Motor neuron (in vitro differentiated cells): ENCODE measurements around the gene RFT1. TPM values are rescaled to one million over a fixed set of nuclear protein-coding genes. Genes with fewer than 3 reads are reported as not detected.
"Not testable (repeated sequence)": the region's sequence is repeated elsewhere in the genome, so short reads cannot be mapped to it uniquely, and the experiment has no call there.

ENCODE experiments used
- ATAC-seq, 8 experiments: fragments of 200-7000 bp; cut with Tn5 transposase; replicated peaks in 6 of 8; 2 replicates each; pipeline ENCODE4 v1.8.0; 2021; ENCODE audit warnings: mild to moderate bottlenecking in 8 of 8, moderate library complexity in 8 of 8
- H3K27ac ChIP-seq, 2 donors: fragments of 250-450 bp; sonication (Bioruptor Pico); 2 replicates each; pipeline ENCODE4 v1.9.0; 2021; ENCODE audit warnings: antibody characterized with exemption in 2 of 2, mild to moderate bottlenecking in 2 of 2, moderate library complexity in 1 of 2
- H3K4me1 ChIP-seq, 2 donors: fragments of 250-450 bp; sonication (Bioruptor Pico); replicated peaks in 1 of 2; 2 replicates each; pipeline ENCODE4 v1.6.1; 2021; ENCODE audit warnings: antibody characterized with exemption in 2 of 2, mild to moderate bottlenecking in 2 of 2, moderate library complexity in 1 of 2
- H3K4me3 ChIP-seq, 5 donors: fragments of 250-450 bp; sonication (Bioruptor Pico); 2 replicates each; pipeline ENCODE4 v1.9.0; 2021; ENCODE audit warnings: antibody characterized with exemption in 5 of 5, mild to moderate bottlenecking in 5 of 5, moderate library complexity in 4 of 5
- WGBS, 10 experiments: fragments of 450-650 bp; shearing (Covaris generic); methylation state at CpG; one replicate each; pipeline ENCODE4 v1.0.0; 2022; 5-methylcytosine and 5-hydroxymethylcytosine counted together
- in situ Hi-C, 9 experiments: fragments of 400-800 bp; cut with MboI; loops; one replicate each; pipeline ENCODE4 v1.15.0; 2021; ENCODE audit warnings: low sequenced_read_pairs in 9 of 9, low pct_unique_long_range_greater_than_20kb in 2 of 9; ENCODE audit not compliant: unreplicated experiment in 9 of 9
- total RNA-seq, 8 experiments: library from RNA; unstranded; fragments of 300-600 nt; gene quantifications; 2 replicates each; pipeline versions ENCODE4 v1.2.3 to v1.2.4, GENCODE V29; 2022

Gene RFT1
- total RNA-seq, 8 experiments from 2014 or later: 6.7 to 26.6 (median 10.0) TPM

- ATAC-seq: no peak
- Histone ChIP-seq H3K4me1 (peaks cover 13 to 16% of the 10 kb centered on the region in 2 donors), H3K27ac (no peak overlapping the region), H3K4me3 (no peak overlapping the region)
- WGBS, 10 experiments: 20 to 100% (median 93%) methylated on average over 1 to 4 of the region's 5 CpGs; no CpG with 5 or more reads in 4 of the 10 experiments
- in situ Hi-C loops: no loop called here
These were observed 21.2 kb upstream of the RFT1 start for GRCh38 chr3:53151465-53151864.

- WGBS, 10 experiments: 24 to 100% (median 91%) methylated on average over 1 to 7 of the region's 9 CpGs; no CpG with 5 or more reads in 3 of the 10 experiments
- H3K4me1 ChIP-seq: peaks cover 15% of the 10 kb centered on the region in 2 donors
- ATAC-seq, H3K27ac ChIP-seq, in situ Hi-C loops, H3K4me3 ChIP-seq: not testable (repeated sequence)
These were observed 20.8 kb upstream of the RFT1 start for GRCh38 chr3:53151086-53151438.

- in situ Hi-C loops: no loop called here
- H3K4me1 ChIP-seq: peaks cover 10% of the 10 kb centered on the region in 2 donors
- no peak overlapping the region for H3K4me3 ChIP-seq
- H3K27ac ChIP-seq: no peak overlapping the region
- WGBS, 10 experiments: 40 to 92% (median 75%) methylated on average over 1 to 6 of the region's 7 CpGs; no CpG with 5 or more reads in 2 of the 10 experiments
- ATAC-seq: no peak
These were observed 20.2 kb upstream of the RFT1 start for GRCh38 chr3:53150247-53151085.

- in situ Hi-C loops: no loop called here
- Histone ChIP-seq H3K4me1 (peaks cover 10% of the 10 kb centered on the region in 2 donors), H3K4me3 (no peak overlapping the region), H3K27ac (no peak overlapping the region)
- 33 to 100% (median 50%) methylated on average over 1 of the region's 4 CpGs; no CpG with 5 or more reads in 7 of the 10 experiments for WGBS, 10 experiments
- ATAC-seq: no peak
These were observed 19.5 kb upstream of the RFT1 start for GRCh38 chr3:53149699-53150098.

- WGBS, 10 experiments: 40 to 93% (median 57%) methylated on average over 1 to 7 of the region's 13 CpGs; no CpG with 5 or more reads in 3 of the 10 experiments
- H3K4me1 ChIP-seq: peaks cover 10% of the 10 kb centered on the region in 2 donors
- in situ Hi-C loops: no loop called here
- ATAC-seq: no peak
- H3K27ac ChIP-seq: no peak overlapping the region
- no peak overlapping the region for H3K4me3 ChIP-seq
These were observed 18.9 kb upstream of the RFT1 start for GRCh38 chr3:53149006-53149690.

GRCh38 chr3:53147903-53148400, 17.7 kb upstream of the RFT1 start:
- WGBS, 10 experiments: 80 to 100% methylated on average over 1 of the region's 2 CpGs; no CpG with 5 or more reads in 8 of the 10 experiments
- no peak for ATAC-seq
- in situ Hi-C loops: no loop called here
- Histone ChIP-seq H3K4me1 (peaks cover 10% of the 10 kb centered on the region in 2 donors), H3K27ac (no peak overlapping the region), H3K4me3 (no peak overlapping the region)

GRCh38 chr3:53147151-53147902, 17.1 kb upstream of the RFT1 start:
- WGBS, 10 experiments: 66 to 90% (median 80%) methylated on average over 2 to 6 of the region's 11 CpGs; no CpG with 5 or more reads in 3 of the 10 experiments
- no peak for ATAC-seq
- Histone ChIP-seq H3K4me1 (peaks cover 10% of the 10 kb centered on the region in 2 donors), H3K4me3 (no peak overlapping the region), H3K27ac (no peak overlapping the region)
- in situ Hi-C loops: no loop called here

GRCh38 chr3:53146319-53146891, 16.2 kb upstream of the RFT1 start:
- WGBS, 10 experiments: 17 to 100% (median 50%) methylated on average over 1 to 3 of the region's 7 CpGs; no CpG with 5 or more reads in 5 of the 10 experiments
- in situ Hi-C loops: no loop called here
- H3K4me1 ChIP-seq: peaks cover 10% of the 10 kb centered on the region in 2 donors
- H3K4me3 ChIP-seq: no peak overlapping the region
- ATAC-seq: peak in 4 of 8 experiments; percentile 13 to 69 (median 42)
- no peak overlapping the region for H3K27ac ChIP-seq

GRCh38 chr3:53145713-53146080, 15.5 kb upstream of the RFT1 start:
- Histone ChIP-seq H3K4me1 (peaks cover 10% of the 10 kb centered on the region in 2 donors), H3K27ac (no peak overlapping the region), H3K4me3 (no peak overlapping the region)
- in situ Hi-C loops: no loop called here
- no peak for ATAC-seq
- WGBS, 10 experiments: 44 to 100% (median 62%) methylated on average over 1 to 3 of the region's 3 CpGs; no CpG with 5 or more reads in 4 of the 10 experiments

GRCh38 chr3:53144862-53145712, 14.9 kb upstream of the RFT1 start:
- H3K4me1 ChIP-seq: peaks cover 10% of the 10 kb centered on the region in 2 donors
- 20 to 100% (median 76%) methylated on average over 1 to 7 of the region's 11 CpGs; no CpG with 5 or more reads in 1 of the 10 experiments for WGBS, 10 experiments
- ATAC-seq: peak in 3 of 8 experiments; percentile 61 to 80 (median 71)
- H3K27ac ChIP-seq: no peak overlapping the region
- H3K4me3 ChIP-seq: no peak overlapping the region
- in situ Hi-C loops: no loop called here

GRCh38 chr3:53144446-53144845, 14.2 kb upstream of the RFT1 start:
- ATAC-seq: peak in 2 of 8 experiments; percentile 15 to 24
- 80 to 97% (median 83%) methylated on average over 1 to 4 of the region's 4 CpGs; no CpG with 5 or more reads in 5 of the 10 experiments for WGBS, 10 experiments
- Histone ChIP-seq H3K4me3 (no peak overlapping the region), H3K4me1 (peaks cover 10% of the 10 kb centered on the region in 2 donors), H3K27ac (no peak overlapping the region)
- in situ Hi-C loops: no loop called here

GRCh38 chr3:53142986-53143385, 12.8 kb upstream of the RFT1 start:
- Histone ChIP-seq H3K4me1 (peaks cover 10% of the 10 kb centered on the region in 2 donors), H3K4me3 (no peak overlapping the region), H3K27ac (no peak overlapping the region)
- WGBS, 10 experiments: 60 to 100% (median 93%) methylated on average over 1 to 3 of the region's 3 CpGs; no CpG with 5 or more reads in 7 of the 10 experiments
- no peak for ATAC-seq
- in situ Hi-C loops: no loop called here
